GM18498 (cell line): Measurements from ENCODE around the gene LRRC45.

Source experiments
- ATAC-seq: cut with Tn5 transposase; IDR thresholded peaks from one replicate; pipeline ENCODE4 v1.9.1; 2021; ENCODE audit warnings: mild to moderate bottlenecking, moderate library complexity; ENCODE audit not compliant: unreplicated experiment

The LRRC45 gene

GRCh38 chr17:82049106-82049505 is 26.0 kb downstream of the LRRC45 start:
- no peak for ATAC-seq

DNA sequence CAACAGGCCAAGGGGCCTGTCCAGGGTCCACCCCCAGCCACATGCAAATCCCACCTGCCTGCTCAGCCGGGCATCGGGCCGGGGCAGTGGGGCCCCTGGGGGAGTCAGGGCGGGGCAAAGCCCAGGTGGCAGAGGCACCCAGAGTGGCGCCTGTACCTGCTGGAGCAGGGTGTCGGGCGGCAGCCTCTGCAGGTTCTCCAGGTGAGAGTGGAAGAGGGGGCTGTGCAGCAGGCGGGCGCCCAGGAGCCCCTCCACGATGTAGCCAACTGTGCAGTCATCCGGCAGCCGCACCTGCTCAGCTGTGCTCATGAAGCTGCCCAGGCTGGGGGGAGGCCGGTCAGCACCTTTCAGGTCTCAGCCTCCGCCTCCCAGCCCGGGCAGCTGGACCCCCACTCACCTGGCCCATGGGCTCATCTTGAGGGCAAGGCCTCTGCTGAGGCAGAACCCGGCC is 26.4 kb downstream of the LRRC45 start:
- ATAC-seq = no peak

GRCh38 chr17:82050152-82050760 is 27.2 kb downstream of the LRRC45 start:
- ATAC-seq = no peak

DNA sequence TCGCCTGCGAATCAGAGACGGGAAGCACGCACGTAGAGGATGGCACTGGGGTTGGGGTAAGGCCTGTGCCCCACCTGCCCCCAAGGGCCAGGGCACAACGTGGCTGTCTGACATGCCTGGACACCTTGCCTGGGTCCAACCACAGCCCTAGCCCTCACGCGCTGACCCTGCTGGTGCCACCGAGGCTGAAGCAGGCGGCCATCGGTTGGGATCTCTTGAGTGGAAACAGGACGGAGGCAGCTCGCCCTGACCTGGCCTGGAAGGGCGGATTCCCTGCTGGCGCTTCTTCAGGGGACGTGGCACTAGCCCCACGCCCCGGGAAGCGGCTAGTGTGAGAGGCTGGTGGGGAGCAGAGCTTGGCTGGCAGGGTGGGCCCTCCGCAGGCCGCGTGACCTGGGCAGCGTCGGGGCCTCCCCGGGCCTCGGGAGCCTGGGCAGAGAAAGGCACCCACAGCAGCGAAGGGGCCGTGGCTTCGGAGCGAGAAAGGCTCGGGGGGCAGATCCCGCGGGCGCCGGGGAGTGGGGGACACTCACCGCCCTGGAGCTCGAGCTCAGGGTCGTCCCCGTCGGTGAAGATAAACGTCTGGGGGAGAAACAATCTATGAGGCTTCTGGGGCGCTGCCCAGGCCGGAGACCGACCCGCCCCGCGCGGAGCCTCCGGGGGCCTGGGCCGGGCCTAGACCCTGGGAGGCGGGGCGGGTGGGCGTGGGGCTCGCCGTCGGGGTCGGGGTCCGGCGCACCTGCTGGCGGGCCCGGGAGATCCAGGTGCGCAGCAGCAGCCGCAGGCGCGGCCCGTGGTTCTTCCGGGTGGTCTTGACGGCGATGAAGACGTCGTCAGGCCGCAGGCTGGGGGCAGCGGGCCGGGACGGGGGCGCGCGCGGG is 27.9 kb downstream of the LRRC45 start:
- peak; percentile 10 for ATAC-seq

- peak; percentile 73 for ATAC-seq
Observed at GRCh38 chr17:82051776-82052637, 28.9 kb downstream of the LRRC45 start, which contains the start of the genes GPS1 and RFNG. TSS of gene GPS1 (plus strand) at chr17:82051898. CDS start at chr17:82051932, 34 bp downstream. TSS of gene RFNG (minus strand) at chr17:82051811. CDS start at chr17:82051766, 45 bp downstream.

- no peak for ATAC-seq
Observed at GRCh38 chr17:82052638-82053059, 29.5 kb downstream of the LRRC45 start.

- ATAC-seq = no peak
Observed at GRCh38 chr17:82053130-82053529, 30.0 kb downstream of the LRRC45 start.

GRCh38 chr17:82053556-82054263 is 30.6 kb downstream of the LRRC45 start:
- no peak for ATAC-seq

DNA sequence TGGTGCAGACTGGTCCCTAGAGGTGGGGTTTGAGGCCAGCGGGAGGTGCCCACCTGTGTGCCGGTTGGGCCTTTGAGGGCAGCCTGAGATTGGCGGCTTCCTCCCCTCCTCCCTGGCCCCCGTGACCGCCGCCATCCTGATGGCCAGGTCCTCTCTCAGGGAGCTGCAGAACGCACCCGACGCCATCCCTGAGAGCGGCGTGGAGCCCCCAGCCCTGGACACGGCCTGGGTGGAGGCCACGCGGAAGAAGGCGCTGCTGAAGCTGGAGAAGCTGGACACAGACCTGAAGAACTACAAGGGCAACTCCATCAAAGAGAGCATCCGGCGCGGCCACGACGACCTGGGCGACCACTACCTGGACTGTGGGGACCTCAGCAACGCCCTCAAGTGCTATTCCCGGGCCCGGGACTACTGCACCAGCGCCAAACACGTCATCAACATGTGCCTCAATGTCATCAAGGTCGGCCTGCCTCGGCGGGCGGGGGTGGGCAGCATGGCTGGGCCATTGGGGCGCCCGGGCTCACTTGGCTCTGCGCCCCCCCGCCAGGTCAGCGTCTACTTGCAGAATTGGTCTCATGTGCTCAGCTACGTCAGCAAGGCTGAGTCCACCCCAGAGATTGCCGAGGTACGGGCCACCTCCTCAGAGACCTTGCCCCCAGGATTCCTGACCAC is 31.4 kb downstream of the LRRC45 start:
- no peak for ATAC-seq

DNA sequence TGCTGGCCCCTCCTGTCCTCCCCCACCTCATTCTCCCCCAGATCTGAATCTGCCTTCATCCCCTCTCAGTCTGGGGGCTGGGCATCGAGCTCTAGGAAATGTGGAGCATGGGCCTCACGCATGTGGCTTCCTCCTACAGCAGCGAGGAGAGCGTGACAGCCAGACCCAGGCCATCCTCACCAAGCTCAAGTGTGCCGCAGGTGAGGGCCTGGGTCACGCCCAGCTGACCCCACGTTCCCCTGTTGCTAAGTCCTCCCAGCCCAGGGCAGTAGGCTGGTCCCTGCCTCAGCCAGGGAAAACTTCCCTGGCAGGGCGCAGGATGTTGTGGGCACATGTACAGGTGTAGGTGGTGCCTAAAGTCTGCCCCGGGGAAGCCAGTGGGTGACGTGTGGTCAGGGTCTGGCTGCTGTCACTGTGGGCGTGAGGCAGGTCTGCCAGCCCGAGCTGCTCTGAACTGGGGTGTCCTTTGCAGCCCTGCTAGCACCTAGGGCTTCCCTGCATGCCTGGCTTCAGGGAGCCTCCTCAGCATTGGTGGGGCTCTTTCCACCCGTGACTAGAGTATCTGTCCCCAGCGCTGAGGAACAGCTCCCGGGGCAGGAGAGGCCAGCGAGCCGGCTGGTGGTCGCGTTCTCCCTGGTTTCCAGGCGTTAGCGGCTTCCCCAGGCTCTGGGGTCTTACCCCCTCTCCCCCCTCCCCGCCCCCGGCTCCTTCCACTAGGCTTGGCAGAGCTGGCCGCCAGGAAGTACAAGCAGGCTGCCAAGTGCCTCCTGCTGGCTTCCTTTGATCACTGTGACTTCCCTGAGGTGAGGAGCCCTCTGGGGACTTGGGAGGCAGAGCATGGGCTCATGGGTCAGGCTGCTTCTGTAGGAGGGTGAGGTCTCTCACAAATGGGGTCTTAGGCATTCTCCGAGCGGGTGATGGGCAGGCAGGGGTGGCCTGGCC is 32.2 kb downstream of the LRRC45 start:
- ATAC-seq = no peak

GRCh38 chr17:82055965-82056728 is 33.0 kb downstream of the LRRC45 start:
- no peak for ATAC-seq

DNA sequence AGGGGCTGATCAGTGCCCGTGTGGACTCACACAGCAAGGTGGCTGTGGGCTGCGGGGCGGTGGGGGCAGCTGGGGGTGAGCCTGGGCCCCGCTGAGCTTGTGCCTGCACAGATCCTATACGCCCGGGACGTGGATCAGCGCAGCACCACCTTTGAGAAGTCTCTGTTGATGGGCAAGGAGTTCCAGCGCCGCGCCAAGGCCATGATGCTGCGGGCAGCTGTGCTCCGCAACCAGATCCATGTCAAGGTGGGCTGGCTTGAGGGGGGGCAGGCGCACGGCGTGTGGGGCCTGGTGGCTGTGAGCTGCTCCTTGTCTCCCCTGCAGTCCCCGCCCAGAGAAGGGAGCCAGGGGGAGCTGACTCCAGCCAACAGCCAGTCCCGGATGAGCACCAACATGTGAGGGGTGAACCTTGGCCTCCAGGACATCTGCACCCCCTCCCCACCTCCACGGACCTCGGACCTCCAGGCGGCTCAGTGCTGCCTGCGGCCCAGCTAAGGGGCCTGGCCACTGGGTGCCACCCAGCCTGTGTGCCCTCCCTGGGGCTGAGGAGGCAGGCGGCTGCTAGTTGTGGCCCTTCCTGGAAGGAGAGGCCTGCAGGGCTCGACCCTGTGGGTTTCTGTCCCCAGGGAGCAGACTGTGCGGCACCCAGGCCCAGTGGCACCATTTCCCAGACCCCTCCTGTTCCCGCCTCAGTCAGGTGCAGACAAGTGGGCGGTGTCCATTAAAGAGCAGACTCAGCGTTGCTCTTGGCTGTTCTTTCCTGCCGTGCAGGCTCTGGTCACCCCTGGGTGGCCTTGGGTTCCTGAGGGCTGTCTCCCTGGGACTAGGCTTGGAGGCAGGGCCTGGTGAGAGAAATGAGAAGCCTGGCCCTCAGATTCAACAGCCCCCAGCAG is 33.9 kb downstream of the LRRC45 start:
- no peak for ATAC-seq

DNA sequence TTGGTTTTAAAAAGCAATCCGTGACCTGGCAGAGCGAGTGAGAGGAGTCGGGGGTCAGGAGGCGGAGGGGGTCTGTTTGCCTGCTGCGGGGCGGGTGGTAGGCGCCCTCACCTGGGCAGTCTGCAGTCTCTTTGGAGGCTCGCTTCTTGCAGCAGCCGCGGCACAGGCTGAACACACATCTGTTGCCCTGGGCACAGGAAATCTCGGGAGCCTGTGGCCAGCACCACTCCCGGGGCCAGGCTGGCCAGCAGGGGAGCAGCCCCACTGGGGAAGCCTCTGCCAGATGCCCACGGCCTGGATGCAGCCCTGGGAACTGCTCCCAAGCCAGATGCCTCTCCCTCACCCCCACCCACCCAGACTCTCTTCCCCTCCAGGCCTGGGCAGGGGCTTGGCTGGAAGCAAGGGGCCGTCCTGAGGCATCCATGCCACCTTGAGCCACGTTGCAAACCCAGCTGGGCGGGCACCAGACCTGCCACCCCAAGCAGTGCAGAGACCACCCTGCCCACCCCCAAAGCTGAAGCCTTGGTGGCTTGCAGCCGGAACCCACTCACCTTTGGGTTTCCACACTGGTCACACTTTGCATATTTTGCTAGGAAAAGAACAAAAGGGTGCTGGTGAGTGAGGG is 35.2 kb downstream of the LRRC45 start:
- ATAC-seq = no peak

GRCh38 chr17:82058855-82059249 is 35.7 kb downstream of the LRRC45 start:
- no peak for ATAC-seq

- ATAC-seq = no peak
Observed at GRCh38 chr17:82059272-82060000, 36.3 kb downstream of the LRRC45 start.

DNA sequence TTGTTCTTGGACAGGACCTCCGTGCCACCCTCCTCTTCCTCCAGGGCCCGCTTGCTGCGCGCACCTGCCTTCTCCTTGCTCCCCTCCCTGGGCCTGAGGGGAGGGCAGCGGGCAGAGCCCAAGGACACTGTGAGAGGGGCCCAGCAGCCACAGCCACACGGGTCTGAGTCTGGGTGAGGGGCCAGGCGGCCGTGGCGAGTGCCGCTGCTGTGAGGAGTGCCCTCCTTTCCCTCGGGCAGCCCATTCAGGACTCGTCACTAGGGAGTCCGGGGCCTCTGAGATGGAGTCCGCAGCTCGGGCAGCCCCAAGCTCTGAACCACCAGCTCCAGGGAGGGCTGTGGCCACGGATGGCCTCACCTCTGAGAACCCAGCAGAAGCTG is 36.9 kb downstream of the LRRC45 start:
- no peak for ATAC-seq
